GM12878 (cell line): ENCODE results near the gene RNF115. TPM values are rescaled to one million over a fixed set of nuclear protein-coding genes. Genes with fewer than 3 reads are reported as not detected.

ENCODE experiments used
- ATAC-seq: fragments of 200-7000 bp; cut with Tn5 transposase; 3 replicates; pipeline ENCODE4 v1.9.1; 2020; ENCODE audit warnings: mild to moderate bottlenecking, moderate library complexity
- BruUV-seq: library from RNA; stranded (reverse); fragments of 400-500 nt; replicated peaks from 2 replicates; lab custom pipeline; 2021; lab: Mats Ljungman, UMichigan
- CTCF ChIA-PET: fragments of 300-600 bp; sonication (Branson Sonifier 250); formaldehyde crosslinking; extraction: SDS; loops from one replicate; lab custom pipeline; 2021; ENCODE audit warnings: inconsistent platforms; lab: Yijun Ruan, JAX
- POLR2A ChIA-PET: fragments of 350-600 bp; formaldehyde crosslinking; extraction: SDS; loops from one replicate; lab custom pipeline; 2021; ENCODE audit warnings: inconsistent platforms; lab: Charles Lee
- RAD21 ChIA-PET: fragments of 300-600 bp; sonication (Branson Sonifier 250); formaldehyde crosslinking; loops from one replicate; lab custom pipeline; 2023; ENCODE audit warnings: antibody characterized with exemption; ENCODE audit not compliant: unreplicated experiment; lab: Charles Lee
- SMC1A ChIA-PET: fragments of 300-600 bp; sonication (Branson Sonifier 250); formaldehyde crosslinking; loops from one replicate; lab custom pipeline; 2023; ENCODE audit not compliant: unreplicated experiment, uncharacterized antibody; lab: Charles Lee
- DNase-seq: peaks from one replicate; pipeline ENCODE4 v3.0.0-alpha.2; 2011; ENCODE audit warnings: low read depth, low spot score
- FAIRE-seq: peaks from 3 replicates; lab custom pipeline; 2011; peaks lifted over from hg19 to GRCh38; lab: Jason Lieb, UNC
- H2AFZ ChIP-seq: 2 replicates; pipeline ENCODE4 v1.6.0; 2011; ENCODE audit warnings: low read depth, low read length, control low read depth; ENCODE audit not compliant: control insufficient read depth
- H3K27ac ChIP-seq: 2 replicates; pipeline ENCODE4 v1.5.1; 2011; ENCODE audit warnings: control low read depth; ENCODE audit not compliant: control insufficient read depth, insufficient read depth
- H3K27me3 ChIP-seq, 2 experiments: replicated peaks in 1 of 2; 2 replicates each; pipeline versions ENCODE4 v1.6.0 to v1.6.1; 2011; ENCODE audit warnings: low read length in 1 of 2; ENCODE audit not compliant: control insufficient read depth in 2 of 2, insufficient read depth in 2 of 2
- H3K36me3 ChIP-seq, 2 experiments: 2 replicates each; pipeline ENCODE4 v1.5.1; 2011; ENCODE audit warnings: low read length in 1 of 2; ENCODE audit not compliant: control insufficient read depth in 2 of 2, insufficient read depth in 2 of 2
- H3K4me1 ChIP-seq: 2 replicates; pipeline ENCODE4 v1.6.1; 2011; ENCODE audit warnings: mild to moderate bottlenecking, low read length, moderate library complexity, mixed read lengths; ENCODE audit not compliant: control insufficient read depth, insufficient read depth
- H3K4me2 ChIP-seq: 2 replicates; pipeline ENCODE4 v1.6.0; 2011; ENCODE audit warnings: control low read depth; ENCODE audit not compliant: control insufficient read depth, insufficient read depth
- H3K4me3 ChIP-seq: fragments of 200-600 bp; sonication (generic); 2 replicates; pipeline ENCODE4 v1.5.1; 2016
- H3K79me2 ChIP-seq: 2 replicates; pipeline ENCODE4 v1.6.0; 2011; ENCODE audit warnings: low read length; ENCODE audit not compliant: control insufficient read depth, insufficient read depth
- H3K9ac ChIP-seq: 2 replicates; pipeline ENCODE4 v1.8.0; 2011; ENCODE audit warnings: low read length, control low read depth, mixed read lengths; ENCODE audit not compliant: control insufficient read depth, insufficient read depth
- H3K9me3 ChIP-seq: replicated peaks from 3 replicates; pipeline ENCODE4 v1.5.1; 2011; ENCODE audit warnings: mild to moderate bottlenecking, low read length; ENCODE audit not compliant: control insufficient read depth, insufficient read depth
- H4K20me1 ChIP-seq: 2 replicates; pipeline ENCODE4 v1.6.0; 2011; ENCODE audit not compliant: control insufficient read depth, insufficient read depth
- ASH2L ChIP-seq: fragments of 300-600, 200-600 bp; sonication (generic); IDR thresholded peaks from 2 replicates; pipeline ENCODE4 v1.6.1; 2017; ENCODE audit warnings: low read depth, mild to moderate bottlenecking, borderline replicate concordance
- BRCA1 ChIP-seq: IDR thresholded peaks from 2 replicates; pipeline ENCODE4 v1.6.1; 2011; ENCODE audit warnings: low read depth, low read length, improper control_type of control experiment
- CBX5 ChIP-seq: sonication (generic); IDR thresholded peaks from 2 replicates; pipeline ENCODE4 v1.6.1; 2016; ENCODE audit warnings: low read depth, moderate library complexity, mild to moderate bottlenecking, inconsistent platforms
- EED ChIP-seq: sonication (generic); IDR thresholded peaks from 2 replicates; pipeline ENCODE4 v1.6.1; 2016; ENCODE audit warnings: antibody characterized with exemption, low read depth
- FOS ChIP-seq: IDR thresholded peaks from 3 replicates; pipeline ENCODE4 v1.6.1; 2011; ENCODE audit warnings: borderline replicate concordance; ENCODE audit not compliant: insufficient read length; ENCODE audit errors: extremely low read depth
- MTA3 ChIP-seq: IDR thresholded peaks from 2 replicates; pipeline ENCODE4 v1.6.1; 2012; ENCODE audit warnings: low read length, inconsistent platforms, borderline replicate concordance
- MXI1 ChIP-seq: fragments of 150-350 bp; IDR thresholded peaks from 2 replicates; pipeline ENCODE4 v1.6.1; 2011; ENCODE audit warnings: low read depth, mild to moderate bottlenecking, inconsistent platforms, low read length, improper control_type of control experiment
- NFYB ChIP-seq: IDR thresholded peaks from 2 replicates; pipeline ENCODE4 v1.6.1; 2011; ENCODE audit warnings: low read depth, mild to moderate bottlenecking, low read length, improper control_type of control experiment, moderate library complexity; ENCODE audit not compliant: insufficient read depth
- RB1 ChIP-seq: fragments of 450-650 bp; formaldehyde crosslinking; IDR thresholded peaks from 2 replicates; pipeline ENCODE4 v1.6.1; 2017; ENCODE audit warnings: mild to moderate bottlenecking, borderline replicate concordance
- SMAD1 ChIP-seq: fragments of 450-650 bp; IDR thresholded peaks from 2 replicates; pipeline ENCODE4 v1.6.1; 2018; ENCODE audit warnings: mild to moderate bottlenecking, low read depth; ENCODE audit not compliant: partially characterized antibody
- YY1 ChIP-seq: IDR thresholded peaks from 2 replicates; pipeline ENCODE4 v1.6.1; 2011; ENCODE audit warnings: low read depth, mild to moderate bottlenecking, low read length
- ZZZ3 ChIP-seq: IDR thresholded peaks from 2 replicates; pipeline ENCODE4 v1.6.1; 2011; ENCODE audit warnings: low read depth; ENCODE audit not compliant: control insufficient read depth, insufficient read length
- WGBS: methylation state at CpG from one replicate; pipeline ENCODE4 v1.1.6; 2016; ENCODE audit warnings: low lambda C conversion rate; ENCODE audit not compliant: insufficient replicate concordance, insufficient coverage; ENCODE audit errors: missing lambda C conversion rate; 5-methylcytosine and 5-hydroxymethylcytosine counted together
- in situ Hi-C: fragments of 300-500 bp; cut with MboI; formaldehyde crosslinking; loops from 9 replicates; pipeline ENCODE4 v1.14.3; 2018; ENCODE audit warnings: mixed read lengths
- intact Hi-C: fragments of 100-400 bp; cut with micrococcal nuclease; formaldehyde crosslinking; loops from one replicate; pipeline ENCODE4 v1.14.2; 2022; ENCODE audit not compliant: unreplicated experiment
- polyA plus RNA-seq, 11 experiments: library from polyadenylated mRNA; depleted of rRNA in 4 of 11; unstranded in 6 of 11; stranded (reverse) in 5 of 11; fragments of >200 nt; fragmentation: Nextera tagmentation in 4 of 11; fragmentation: Illumina TruSeq in 1 of 11; extraction: Ambion mirVana in 4 of 11; extraction: Trizol in 1 of 11; gene quantifications; 1 replicate in 1 of 11; 2 replicates in 10 of 11; pipeline versions ENCODE4 v1.2.1 to v1.2.3, GENCODE V29; 2011 to 2016; ENCODE audit warnings: inconsistent platforms in 2 of 11, missing spikeins in 2 of 11, low read depth in 1 of 11
- total RNA-seq, 4 experiments: library from RNA; depleted of rRNA in 3 of 4; stranded (reverse); fragments of >200 nt in 3 of 4; fragmentation: Illumina TruSeq in 1 of 4; extraction: Trizol in 1 of 4; gene quantifications; 2 replicates each; pipeline versions ENCODE4 v1.2.1 to v1.2.3, GENCODE V29; 2013 to 2021
- TF ChIP-seq, protein P1 (sequence below): IDR thresholded peaks from 2 replicates; pipeline ENCODE4 v1.6.1; 2012; ENCODE audit warnings: low read depth, low read length, improper control_type of control experiment
- TF ChIP-seq, protein P2 (sequence below): IDR thresholded peaks from 2 replicates; pipeline ENCODE4 v1.6.1; 2011; ENCODE audit warnings: low read depth, low read length, improper control_type of control experiment, borderline replicate concordance
- TF ChIP-seq, protein P3 (sequence below): fragments of 450-650 bp; IDR thresholded peaks from 2 replicates; pipeline ENCODE4 v1.6.1; 2016; ENCODE audit warnings: mild to moderate bottlenecking
- TF ChIP-seq, protein P4 (sequence below): IDR thresholded peaks from 2 replicates; pipeline ENCODE4 v1.6.1; 2012; ENCODE audit warnings: low read length, inconsistent platforms
- TF ChIP-seq, protein P5 (sequence below): fragments of 450-650 bp; conservative IDR thresholded peaks from 2 replicates; pipeline ENCODE4 v1.6.1; 2017; ENCODE audit warnings: mild to moderate bottlenecking, moderate library complexity

Gene RNF115
- total and polyA plus RNA-seq, 10 of the 15 experiments (the other 5 are each of a cell fraction or from before 2014, with no cell fraction given), result 3.4 to 22.0 (median 12.9) TPM

DNA sequence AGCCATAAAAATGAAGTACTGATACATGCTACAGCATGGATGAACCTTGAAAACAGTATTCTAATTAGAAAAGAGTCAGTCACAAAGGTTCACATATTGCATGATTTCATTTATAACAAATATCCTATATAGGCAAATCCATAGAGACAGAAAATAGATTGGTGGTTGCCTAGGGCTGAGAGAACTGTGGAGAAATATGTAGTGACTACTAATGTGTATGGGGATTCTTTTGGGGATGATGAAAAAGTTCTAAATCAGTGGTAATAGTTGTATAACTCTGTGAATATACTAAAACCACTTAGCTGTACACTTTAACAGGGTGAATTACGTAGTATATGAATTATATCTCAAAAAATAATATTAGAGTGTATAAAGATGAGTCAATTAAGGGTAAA lies 45.8 kb downstream of the RNF115 start:
- Histone ChIP-seq H3K9me3 (no peaks in the 10 kb centered on the region), H3K36me3 (peaks cover 0 to 15% of the 10 kb centered on the region in 2 experiments; a peak in 2 of 4 replicates), H4K20me1 (no peaks in the 10 kb centered on the region), H3K79me2 (no peaks in the 10 kb centered on the region), H3K9ac (no peak overlapping the region), H3K4me1 (no peaks in the 10 kb centered on the region), H3K27ac (no peak overlapping the region), H3K4me2 (no peak overlapping the region), H2AFZ (no peak overlapping the region), H3K27me3 (no peaks in the 10 kb centered on the region), H3K4me3 (no peak overlapping the region)
- ChIA-PET RAD21 (no interaction called here), SMC1A (interaction anchor here (1.2 kb wide), 1 partner anchor 28 kb away, joined by 3 read pairs; no protein-coding TSS in a partner anchor), CTCF (no interaction called here), POLR2A (no interaction called here)
- intact Hi-C loops, result no loop called here
- DNase-seq (no peak), ATAC-seq (no peak), FAIRE-seq (no peak)
- 95% methylated on average over 1 of the region's 1 CpG for WGBS
- no TSS peak for BruUV-seq
- in situ Hi-C loops, result no loop called here
- TF ChIP-seq, protein P1, sequence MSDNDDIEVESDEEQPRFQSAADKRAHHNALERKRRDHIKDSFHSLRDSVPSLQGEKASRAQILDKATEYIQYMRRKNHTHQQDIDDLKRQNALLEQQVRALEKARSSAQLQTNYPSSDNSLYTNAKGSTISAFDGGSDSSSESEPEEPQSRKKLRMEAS, result no peak
- TF ChIP-seq RB1 (no peak), CBX5 (no peak), MXI1 (no peak), ZZZ3 (no peak), NFYB (no peak), SMAD1 (no peak), ASH2L (no peak), BRCA1 (no peak), YY1 (no peak), FOS (no peak), EED (no peak), MTA3 (no peak)
- TF ChIP-seq, protein P2, sequence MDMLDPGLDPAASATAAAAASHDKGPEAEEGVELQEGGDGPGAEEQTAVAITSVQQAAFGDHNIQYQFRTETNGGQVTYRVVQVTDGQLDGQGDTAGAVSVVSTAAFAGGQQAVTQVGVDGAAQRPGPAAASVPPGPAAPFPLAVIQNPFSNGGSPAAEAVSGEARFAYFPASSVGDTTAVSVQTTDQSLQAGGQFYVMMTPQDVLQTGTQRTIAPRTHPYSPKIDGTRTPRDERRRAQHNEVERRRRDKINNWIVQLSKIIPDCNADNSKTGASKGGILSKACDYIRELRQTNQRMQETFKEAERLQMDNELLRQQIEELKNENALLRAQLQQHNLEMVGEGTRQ, result no peak
- TF ChIP-seq, protein P3, sequence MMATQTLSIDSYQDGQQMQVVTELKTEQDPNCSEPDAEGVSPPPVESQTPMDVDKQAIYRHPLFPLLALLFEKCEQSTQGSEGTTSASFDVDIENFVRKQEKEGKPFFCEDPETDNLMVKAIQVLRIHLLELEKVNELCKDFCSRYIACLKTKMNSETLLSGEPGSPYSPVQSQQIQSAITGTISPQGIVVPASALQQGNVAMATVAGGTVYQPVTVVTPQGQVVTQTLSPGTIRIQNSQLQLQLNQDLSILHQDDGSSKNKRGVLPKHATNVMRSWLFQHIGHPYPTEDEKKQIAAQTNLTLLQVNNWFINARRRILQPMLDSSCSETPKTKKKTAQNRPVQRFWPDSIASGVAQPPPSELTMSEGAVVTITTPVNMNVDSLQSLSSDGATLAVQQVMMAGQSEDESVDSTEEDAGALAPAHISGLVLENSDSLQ, result no peak
- TF ChIP-seq, protein P4, sequence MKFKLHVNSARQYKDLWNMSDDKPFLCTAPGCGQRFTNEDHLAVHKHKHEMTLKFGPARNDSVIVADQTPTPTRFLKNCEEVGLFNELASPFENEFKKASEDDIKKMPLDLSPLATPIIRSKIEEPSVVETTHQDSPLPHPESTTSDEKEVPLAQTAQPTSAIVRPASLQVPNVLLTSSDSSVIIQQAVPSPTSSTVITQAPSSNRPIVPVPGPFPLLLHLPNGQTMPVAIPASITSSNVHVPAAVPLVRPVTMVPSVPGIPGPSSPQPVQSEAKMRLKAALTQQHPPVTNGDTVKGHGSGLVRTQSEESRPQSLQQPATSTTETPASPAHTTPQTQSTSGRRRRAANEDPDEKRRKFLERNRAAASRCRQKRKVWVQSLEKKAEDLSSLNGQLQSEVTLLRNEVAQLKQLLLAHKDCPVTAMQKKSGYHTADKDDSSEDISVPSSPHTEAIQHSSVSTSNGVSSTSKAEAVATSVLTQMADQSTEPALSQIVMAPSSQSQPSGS, result no peak
- TF ChIP-seq, protein P5, sequence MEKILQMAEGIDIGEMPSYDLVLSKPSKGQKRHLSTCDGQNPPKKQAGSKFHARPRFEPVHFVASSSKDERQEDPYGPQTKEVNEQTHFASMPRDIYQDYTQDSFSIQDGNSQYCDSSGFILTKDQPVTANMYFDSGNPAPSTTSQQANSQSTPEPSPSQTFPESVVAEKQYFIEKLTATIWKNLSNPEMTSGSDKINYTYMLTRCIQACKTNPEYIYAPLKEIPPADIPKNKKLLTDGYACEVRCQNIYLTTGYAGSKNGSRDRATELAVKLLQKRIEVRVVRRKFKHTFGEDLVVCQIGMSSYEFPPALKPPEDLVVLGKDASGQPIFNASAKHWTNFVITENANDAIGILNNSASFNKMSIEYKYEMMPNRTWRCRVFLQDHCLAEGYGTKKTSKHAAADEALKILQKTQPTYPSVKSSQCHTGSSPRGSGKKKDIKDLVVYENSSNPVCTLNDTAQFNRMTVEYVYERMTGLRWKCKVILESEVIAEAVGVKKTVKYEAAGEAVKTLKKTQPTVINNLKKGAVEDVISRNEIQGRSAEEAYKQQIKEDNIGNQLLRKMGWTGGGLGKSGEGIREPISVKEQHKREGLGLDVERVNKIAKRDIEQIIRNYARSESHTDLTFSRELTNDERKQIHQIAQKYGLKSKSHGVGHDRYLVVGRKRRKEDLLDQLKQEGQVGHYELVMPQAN, result no peak
